ENCODE results near the gene ZNF436. TPM values are rescaled to one million over a fixed set of nuclear protein-coding genes. Genes with fewer than 3 reads are reported as not detected.

ZNF436 gene
- total and polyA plus RNA-seq, 9 of the 15 experiments (the other 6 are each of a cell fraction or from before 2014, with no cell fraction given), result 2.1 to 11.3 (median 6.8) TPM

GRCh38 chr1:23344111-23344986, 25.3 kb downstream of the ZNF436 start, which contains the start of gene HNRNPR (continued):
- TF ChIP-seq UBTF (IDR thresholded peaks at IDR 0.05; ENCODE audit: borderline replicate concordance in 1 of 2, low read depth in 2 of 2, low read length in 2 of 2) (peak; percentile 31 to 86; a peak in 3 of 4 replicates), MAFF (IDR thresholded peaks at IDR 0.05; ENCODE audit: low read length) (no peak), SRSF1 (IDR thresholded peaks at IDR 0.05; ENCODE audit: low read depth, low read length) (peak; percentile 33; the same call in 1 of the 2 replicates), ZNF184 (CRISPR knock-in tag; IDR thresholded peaks at IDR 0.05) (no peak), TSC22D4 (tag; IDR thresholded peaks at IDR 0.05) (no peak), SAFB2 (IDR thresholded peaks at IDR 0.05; ENCODE audit: borderline replicate concordance, low read depth, low read length, severe bottlenecking) (no peak), ZNF3 (CRISPR knock-in tag; IDR thresholded peaks at IDR 0.05) (0 out of 2 replicates have a peak, but pooled peaks have one; percentile 11), ZNF76 (CRISPR knock-in tag; IDR thresholded peaks at IDR 0.05; ENCODE audit: borderline replicate concordance) (peak; percentile 30; the same call in 1 of the 2 replicates), HIVEP1 (CRISPR knock-in tag; IDR thresholded peaks at IDR 0.05) (no peak), FOS (IDR thresholded peaks at IDR 0.05; ENCODE audit: extremely low read depth, insufficient read length) (peak; percentile 95), MBD2 (IDR thresholded peaks at IDR 0.05; ENCODE audit: borderline replicate concordance, low read depth) (peak; percentile 93), ZNF140 (CRISPR knock-in tag; IDR thresholded peaks at IDR 0.05) (no peak), RBM25 (IDR thresholded peaks at IDR 0.05; ENCODE audit: low read depth, low read length, severe bottlenecking) (peak; percentile 93), NFYB (IDR thresholded peaks at IDR 0.05; ENCODE audit: extremely low read depth, insufficient read length) (peak; percentile 94), TCF3 (CRISPR knock-in tag; IDR thresholded peaks at IDR 0.05) (no peak; the same call in 1 of the 2 replicates), NFATC3 (IDR thresholded peaks at IDR 0.05) (no peak), ZNF740 (CRISPR knock-in tag; IDR thresholded peaks at IDR 0.05) (peak; percentile 56), ZNF740 (tag; IDR thresholded peaks at IDR 0.05) (peak in 1 of 2 experiments; percentile 60; a peak in 1 of 4 replicates), FOXA1 (IDR thresholded peaks at IDR 0.05; ENCODE audit: borderline replicate concordance) (no peak), ELK3 (CRISPR knock-in tag; IDR thresholded peaks at IDR 0.05) (no peak), ZBTB49 (CRISPR knock-in tag; IDR thresholded peaks at IDR 0.05; ENCODE audit: borderline replicate concordance) (no peak)
